ENCODE results near the gene CCDC88B. TPM values are rescaled to one million over a fixed set of nuclear protein-coding genes. Genes with fewer than 3 reads are reported as not detected.

The CCDC88B gene
- total and polyA plus RNA-seq, 2 of the 8 experiments (the other 6 are each of a cell fraction or from before 2014, with no cell fraction given): 5.9 to 12.5 TPM

DNA sequence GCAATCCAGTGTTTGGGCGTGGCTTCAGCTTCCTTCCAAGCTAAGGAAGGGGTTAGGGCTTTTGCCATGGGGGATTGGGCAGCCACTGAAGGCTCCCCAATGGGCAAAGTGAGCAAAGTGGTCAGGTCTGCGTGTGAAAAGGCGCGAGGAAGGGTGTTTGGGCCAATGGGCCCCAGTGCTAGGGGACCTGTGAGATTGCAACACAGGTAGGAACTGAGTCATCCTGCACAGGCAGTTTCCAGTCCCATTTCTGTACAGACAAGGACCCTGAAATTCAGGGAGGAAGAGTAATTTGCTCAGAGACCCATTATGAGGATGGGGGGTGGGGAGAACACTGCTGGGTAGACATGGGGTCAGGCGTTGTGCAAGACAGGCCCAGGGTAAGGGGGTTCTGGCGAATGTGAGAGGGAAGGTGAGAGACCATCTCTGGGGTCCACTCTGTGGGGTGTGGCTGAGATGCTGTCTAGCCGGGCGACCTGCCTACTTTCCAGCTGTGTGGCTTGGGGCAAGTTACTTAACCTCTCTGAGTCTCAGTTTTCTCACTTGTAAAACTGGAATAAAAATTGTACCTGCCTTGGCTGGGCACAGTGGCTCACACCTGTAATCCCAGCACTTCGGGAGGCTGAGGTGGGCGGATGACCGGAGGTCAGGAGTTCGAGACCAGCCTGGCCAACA lies 7.3 kb downstream of the CCDC88B start:
- Histone ChIP-seq H3K4ac (replicated peaks; ENCODE audit: insufficient read length, low read depth, low read length) (no peak overlapping the region), H3K23ac (ENCODE audit: insufficient read length) (no peak overlapping the region), H2BK15ac (ENCODE audit: low read length) (peak overlapping the region; percentile 88; the same call in 1 of the 2 replicates), H3K23me2 (ENCODE audit: low read depth, low read length) (peaks cover under 1% of the 10 kb centered on the region; the same call in 1 of the 2 replicates), H3K27ac (ENCODE audit: low read depth, low read length) (no peak overlapping the region), H3K36me3 (ENCODE audit: control insufficient read depth in 2 of 4, insufficient read depth in 4 of 4, low read length in 3 of 4) (no peaks in the 10 kb centered on the region), H3K9me3 (ENCODE audit: insufficient read depth in 2 of 2, low read depth in 1 of 2, low read length in 1 of 2) (no peaks in the 10 kb centered on the region), H3K4me1 (replicated peaks in 1 of 4; ENCODE audit: control insufficient read depth in 3 of 4, insufficient read depth in 4 of 4, low read length in 3 of 4) (peaks cover 0 to 10% (median 7%) of the 10 kb centered on the region in 4 experiments; a peak in 4 of 7 replicates), H3K4me2 (ENCODE audit: insufficient read depth in 1 of 2, low read depth in 2 of 2, low read length in 2 of 2) (no peak overlapping the region), H3K27me3 (replicated peaks in 1 of 4; ENCODE audit: control insufficient read depth in 3 of 4, extremely low read depth in 1 of 4, insufficient read depth in 3 of 4, low read length in 3 of 4) (no peaks in the 10 kb centered on the region), H3K56ac (replicated peaks; ENCODE audit: insufficient read length, low read depth, low read length) (no peak overlapping the region), H2BK5ac (ENCODE audit: low read depth, low read length) (no peak overlapping the region), H2AFZ (ENCODE audit: low read length) (no peak overlapping the region), H2AK5ac (ENCODE audit: low read depth, low read length) (no peak overlapping the region), H2BK12ac (ENCODE audit: low read depth, low read length) (no peak overlapping the region), H4K91ac (replicated peaks; ENCODE audit: insufficient read length, low read length) (no peak overlapping the region), H2BK120ac (replicated peaks; ENCODE audit: low read depth, low read length) (no peak overlapping the region), H4K20me1 (replicated peaks in 1 of 2; ENCODE audit: control insufficient read depth in 1 of 2, insufficient read depth in 2 of 2, low read length in 2 of 2) (peaks cover 0 to 2% of the 10 kb centered on the region in 2 experiments), H3K18ac (ENCODE audit: extremely low read depth, low read length) (no peak overlapping the region), H3K14ac (ENCODE audit: insufficient read length) (no peak overlapping the region), H3K79me2 (ENCODE audit: control insufficient read depth in 1 of 2, insufficient read depth in 2 of 2, low read length in 2 of 2) (no peaks in the 10 kb centered on the region), H2BK20ac (ENCODE audit: low read length) (no peak overlapping the region), H3K4me3 (ENCODE audit: extremely low read depth in 1 of 4, insufficient read depth in 2 of 4, low read depth in 3 of 4, low read length in 4 of 4) (no peak overlapping the region), H4K5ac (ENCODE audit: insufficient read length, low read depth, low read length) (no peak overlapping the region), H3K79me1 (ENCODE audit: low read depth, low read length) (no peaks in the 10 kb centered on the region), H3K9ac (replicated peaks in 1 of 4; ENCODE audit: extremely low read depth in 1 of 4, low read depth in 3 of 4, low read length in 3 of 4) (no peak overlapping the region), H4K8ac (ENCODE audit: extremely low read depth, insufficient read depth, low read length) (peak overlapping the region; percentile 3; the same call in 1 of the 2 replicates)
- CTCF ChIA-PET (ENCODE audit: partially characterized antibody): interaction anchor here (0.6 to 37.6 kb wide), 6 partner anchors 3 to 495 kb away, joined by 3 to 614 read pairs (median 208); partner anchors contain the start of genes CATSPERZ, CCDC88B, ESRRA and PRDX5
- no peak for FAIRE-seq
- POLR2A ChIA-PET (ENCODE audit: partially characterized antibody): interaction anchor here (0.7 to 6.1 kb wide), 6 partner anchors 9 to 164 kb away, joined by 3 to 38 read pairs (median 5); partner anchors contain the start of genes PRDX5, RPS6KA4 and TRMT112
- 80% methylated on average over 12 of the region's 12 CpGs; no CpG with 5 or more reads in 1 of the 2 experiments for WGBS, 2 experiments (ENCODE audit: extremely low coverage in 1 of 2, insufficient coverage in 1 of 2, insufficient read length in 1 of 2, insufficient replicate concordance in 2 of 2, low coverage in 1 of 2, low lambda C conversion rate in 2 of 2, missing lambda C conversion rate in 1 of 2)
- TF ChIP-seq SAP30 (IDR thresholded peaks at IDR 0.05; ENCODE audit: insufficient read depth, insufficient replicate concordance, low read length): no peak
- TF ChIP-seq CTBP2 (IDR thresholded peaks at IDR 0.05; ENCODE audit: borderline replicate concordance, insufficient read depth, insufficient read length, low read length): no peak
- no peak for TF ChIP-seq HDAC2 (IDR thresholded peaks at IDR 0.05; ENCODE audit: borderline replicate concordance in 1 of 2, low read depth in 2 of 2, low read length in 2 of 2)
- no peak for TF ChIP-seq TAF1 (IDR thresholded peaks at IDR 0.05; ENCODE audit: low read depth, low read length)
- no peak for TF ChIP-seq HDAC6 (IDR thresholded peaks at IDR 0.05; ENCODE audit: low read depth, low read length)
- TF ChIP-seq ZNF274 (IDR thresholded peaks at IDR 0.05; ENCODE audit: borderline replicate concordance, extremely low read depth, low read length): no peak
- no peak for DNase-seq (ENCODE audit: low read depth in 1 of 2, low spot score in 2 of 2)

Data from H1 (cell line).